Glutamatergic neuron (in vitro differentiated cells): ENCODE data around the gene GNB5. TPM values are rescaled to one million over a fixed set of nuclear protein-coding genes. Genes with fewer than 3 reads are reported as not detected.

Experiments
- DNase-seq: peaks from one replicate; pipeline ENCODE4 v3.0.0; 2022
- H3K27ac Mint-ChIP-seq: one replicate; pipeline ENCODE4 v1.8.0; 2020; ENCODE audit warnings: mild to moderate bottlenecking, mixed read lengths, inconsistent platforms; ENCODE audit not compliant: unreplicated experiment
- H3K27me3 Mint-ChIP-seq: one replicate; pipeline ENCODE4 v1.8.0; 2020; ENCODE audit warnings: mild to moderate bottlenecking, moderate library complexity, mixed read lengths, inconsistent platforms; ENCODE audit not compliant: unreplicated experiment
- H3K36me3 Mint-ChIP-seq: one replicate; pipeline ENCODE4 v1.8.0; 2020; ENCODE audit warnings: mild to moderate bottlenecking, mixed read lengths, inconsistent platforms; ENCODE audit not compliant: unreplicated experiment
- H3K4me1 Mint-ChIP-seq: one replicate; pipeline ENCODE4 v1.8.0; 2020; ENCODE audit warnings: mild to moderate bottlenecking, low read depth, mixed read lengths, inconsistent platforms; ENCODE audit not compliant: unreplicated experiment
- H3K4me3 Mint-ChIP-seq: one replicate; pipeline ENCODE4 v1.8.0; 2020; ENCODE audit warnings: mild to moderate bottlenecking, mixed read lengths, inconsistent platforms; ENCODE audit not compliant: unreplicated experiment
- H3K9me3 Mint-ChIP-seq: one replicate; pipeline ENCODE4 v1.8.0; 2020; ENCODE audit warnings: mild to moderate bottlenecking, moderate library complexity, mixed read lengths, inconsistent platforms; ENCODE audit not compliant: unreplicated experiment
- CTCF ChIP-seq: fragments of 200-600 bp; sonication (generic); IDR thresholded peaks from one replicate; pipeline ENCODE4 v1.5.0; 2021; ENCODE audit not compliant: partially characterized antibody, unreplicated experiment
- total RNA-seq: library from RNA; stranded (reverse); fragmentation: NEBNext Ultra II Directional; extraction: Animal tissue kit (Norgen Biotek cat#: 25700); gene quantifications from one replicate; pipeline ENCODE4 v1.2.1, GENCODE V29; 2021; ENCODE audit not compliant: unreplicated experiment

Gene GNB5
- total RNA-seq, 1 donor from 2014 or later = 28.4 TPM

GRCh38 chr15:52200831-52201365 lies 9.7 kb upstream of the GNB5 start:
- Mint-ChIP-seq H3K27me3 (no peaks in the 10 kb centered on the region), H3K27ac (no peak overlapping the region), H3K36me3 (no peaks in the 10 kb centered on the region), H3K4me3 (no peak overlapping the region), H3K4me1 (no peaks in the 10 kb centered on the region), H3K9me3 (no peaks in the 10 kb centered on the region)
- no peak for DNase-seq
- TF ChIP-seq CTCF = no peak

GRCh38 chr15:52199271-52199670 lies 8.1 kb upstream of the GNB5 start:
- no peaks in the 10 kb centered on the region for H3K36me3 Mint-ChIP-seq
- H3K27me3 Mint-ChIP-seq = no peaks in the 10 kb centered on the region
- no peak overlapping the region for H3K27ac Mint-ChIP-seq
- no peak for TF ChIP-seq CTCF
- no peaks in the 10 kb centered on the region for H3K4me1 Mint-ChIP-seq
- no peak overlapping the region for H3K4me3 Mint-ChIP-seq
- no peaks in the 10 kb centered on the region for H3K9me3 Mint-ChIP-seq
- no peak for DNase-seq

DNA sequence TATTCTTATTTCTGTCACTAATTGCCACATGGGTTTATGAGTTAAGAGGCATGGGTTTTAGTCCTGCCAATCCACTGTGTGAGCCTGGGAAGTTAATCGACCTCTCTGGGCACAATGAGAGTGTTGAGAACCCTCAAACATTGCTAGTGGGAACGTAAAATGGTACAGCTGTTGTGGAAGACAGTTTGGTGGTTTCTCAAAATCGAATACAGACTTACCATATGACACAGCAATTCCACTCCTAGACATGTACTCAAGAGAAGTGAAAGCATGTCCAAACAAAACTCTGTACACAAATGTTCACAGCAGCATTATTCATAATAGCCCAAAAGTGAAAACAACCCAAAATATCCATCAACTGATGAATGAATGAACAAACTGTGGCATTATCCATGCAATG lies 5.7 kb upstream of the GNB5 start:
- no peaks in the 10 kb centered on the region for H3K27me3 Mint-ChIP-seq
- no peak overlapping the region for H3K4me3 Mint-ChIP-seq
- H3K4me1 Mint-ChIP-seq = no peaks in the 10 kb centered on the region
- TF ChIP-seq CTCF = no peak
- H3K36me3 Mint-ChIP-seq = no peaks in the 10 kb centered on the region
- H3K9me3 Mint-ChIP-seq = no peaks in the 10 kb centered on the region
- DNase-seq = no peak
- H3K27ac Mint-ChIP-seq = no peak overlapping the region

GRCh38 chr15:52193791-52194190 lies 2.6 kb upstream of the GNB5 start:
- peaks cover 4% of the 10 kb centered on the region for H3K27me3 Mint-ChIP-seq
- peaks cover 6% of the 10 kb centered on the region for H3K4me1 Mint-ChIP-seq
- H3K9me3 Mint-ChIP-seq = peaks cover 3% of the 10 kb centered on the region
- DNase-seq = no peak
- H3K4me3 Mint-ChIP-seq = no peak overlapping the region
- TF ChIP-seq CTCF = no peak
- H3K27ac Mint-ChIP-seq = no peak overlapping the region
- no peaks in the 10 kb centered on the region for H3K36me3 Mint-ChIP-seq

DNA sequence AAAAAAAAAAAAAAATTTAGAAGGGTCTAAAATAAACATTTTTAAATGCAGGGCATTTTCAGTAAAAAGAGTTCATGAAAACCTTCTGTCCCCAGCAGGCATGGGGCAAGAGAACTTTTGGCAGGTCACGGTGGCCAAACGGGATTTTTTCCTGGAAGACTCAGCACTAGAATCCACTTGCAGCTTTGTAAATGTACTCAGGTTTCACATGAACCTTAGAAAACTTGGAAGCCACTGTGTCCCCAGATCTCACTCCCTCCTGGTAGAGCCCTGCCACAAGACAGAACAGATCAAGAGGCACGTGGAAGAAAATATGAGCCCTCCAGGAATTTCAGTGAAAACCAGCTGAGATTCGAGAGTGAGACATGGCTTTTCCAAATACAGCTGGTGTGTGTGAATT lies 2.1 kb upstream of the GNB5 start:
- no peak for TF ChIP-seq CTCF
- Mint-ChIP-seq H3K4me3 (no peak overlapping the region), H3K27me3 (peaks cover 4% of the 10 kb centered on the region), H3K9me3 (peaks cover 3% of the 10 kb centered on the region), H3K36me3 (no peaks in the 10 kb centered on the region), H3K27ac (no peak overlapping the region), H3K4me1 (peaks cover 6% of the 10 kb centered on the region)
- no peak for DNase-seq
